T-helper 9 cell (primary cell): ENCODE data around the gene PTPRE.
"Not testable (repeated sequence)": the region's sequence is repeated elsewhere in the genome, so short reads cannot be mapped to it uniquely, and the experiment has no call there.

Source experiments
- DNase-seq: peaks from one replicate; pipeline ENCODE4 v3.0.0-alpha.2; 2020

PTPRE gene

GRCh38 chr10:128081720-128082119 is 174.8 kb downstream of the PTPRE start:
- no peak for DNase-seq

- no peak for DNase-seq
Measured at GRCh38 chr10:128083191-128083895, 176.4 kb downstream of the PTPRE start.

DNA sequence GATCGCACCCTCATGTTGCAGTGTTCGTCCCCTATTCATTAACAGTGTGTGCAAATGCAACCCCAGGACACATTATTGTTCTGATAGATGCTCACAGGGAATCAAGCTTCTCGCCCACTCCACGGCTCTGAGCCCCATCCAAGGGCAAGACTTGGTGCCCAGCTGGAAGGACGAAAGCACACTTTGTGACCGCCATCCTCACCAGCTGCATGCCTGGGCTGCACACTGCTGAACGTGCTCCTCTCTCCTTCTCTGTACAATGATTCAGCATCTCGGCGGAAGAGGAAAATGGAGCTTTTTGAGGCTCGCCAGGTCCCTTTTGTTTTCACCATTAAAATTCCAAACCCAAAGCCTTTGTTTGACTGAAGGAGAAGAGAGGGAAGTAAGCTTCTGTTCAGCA is 177.5 kb downstream of the PTPRE start:
- DNase-seq: no peak

GRCh38 chr10:128084991-128085390 is 178.1 kb downstream of the PTPRE start:
- no peak for DNase-seq

DNA sequence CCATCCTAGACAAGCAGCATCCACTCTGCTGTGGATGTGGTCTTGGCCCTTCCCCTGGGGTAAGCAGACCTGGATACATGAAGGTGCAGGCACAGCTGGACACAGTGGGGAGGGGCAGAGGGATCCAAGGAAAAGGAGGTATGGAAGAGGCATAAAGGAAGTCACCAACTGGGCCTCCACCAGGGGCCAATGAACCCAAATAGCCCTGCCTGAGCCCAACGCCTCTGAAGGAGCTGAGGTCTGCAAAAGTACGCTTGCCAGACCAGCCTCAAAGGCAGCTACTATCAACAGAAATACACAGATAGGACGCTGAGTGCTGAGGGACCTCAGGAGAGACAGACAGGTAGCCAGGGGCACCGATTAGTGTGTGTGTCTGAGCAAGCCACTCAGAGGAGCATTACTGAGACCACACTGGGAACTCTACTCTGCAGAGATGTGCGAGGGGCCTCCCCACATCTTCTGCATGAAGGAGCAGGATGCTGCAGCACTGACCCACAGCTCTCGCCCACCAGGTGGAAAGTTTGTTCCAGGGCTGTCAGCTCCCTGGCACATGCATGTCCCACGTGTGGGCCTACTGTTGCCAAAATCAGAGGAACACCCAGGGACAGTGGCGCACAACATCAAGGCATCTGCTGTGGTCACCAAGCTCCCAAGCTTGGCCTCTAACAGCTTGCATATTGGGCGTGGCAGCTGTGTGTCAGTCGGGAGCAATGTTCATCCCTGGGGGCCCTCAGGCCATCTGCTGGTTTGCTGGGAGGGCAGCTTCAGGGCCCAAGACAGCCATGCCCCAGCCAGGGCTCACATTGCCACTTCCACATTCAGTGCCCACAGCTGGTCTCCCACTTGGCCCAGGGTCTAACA is 179.3 kb downstream of the PTPRE start:
- no peak for DNase-seq

DNA sequence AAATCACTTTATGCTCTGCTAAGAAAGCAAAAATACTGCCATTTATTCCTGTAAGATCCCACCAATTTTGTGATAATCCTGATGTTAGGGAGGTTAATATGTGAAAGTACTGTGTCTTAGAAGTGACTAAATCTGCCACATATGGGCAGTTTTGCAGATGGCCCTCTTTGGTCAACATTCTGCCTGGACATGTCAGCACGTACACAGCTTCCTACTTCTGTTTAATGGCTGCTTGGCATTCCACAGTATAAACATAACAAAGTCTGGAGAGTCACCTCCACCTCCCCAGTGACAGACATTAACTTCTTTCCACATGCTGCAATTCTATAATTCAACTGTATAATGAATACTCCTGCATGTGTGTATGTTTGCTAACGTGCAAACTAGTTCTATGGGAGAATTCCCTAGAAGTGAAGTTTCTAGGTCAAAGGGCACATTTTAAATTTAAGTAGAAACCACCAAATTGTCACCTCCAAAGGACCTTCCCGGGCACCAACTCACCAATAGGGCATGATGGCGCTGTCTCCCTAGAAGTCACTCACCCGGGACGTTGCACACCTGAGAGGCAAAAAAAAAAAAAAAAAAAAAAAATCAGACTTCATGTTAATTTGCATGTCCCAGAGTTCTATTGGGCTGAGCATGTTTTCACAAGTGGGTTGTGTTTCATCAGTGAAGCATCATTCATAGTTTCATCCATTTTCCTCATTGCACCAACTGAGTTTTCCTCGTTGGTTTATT is 180.4 kb downstream of the PTPRE start:
- DNase-seq: no peak

GRCh38 chr10:128087884-128088709 is 181.2 kb downstream of the PTPRE start:
- no peak for DNase-seq

DNA sequence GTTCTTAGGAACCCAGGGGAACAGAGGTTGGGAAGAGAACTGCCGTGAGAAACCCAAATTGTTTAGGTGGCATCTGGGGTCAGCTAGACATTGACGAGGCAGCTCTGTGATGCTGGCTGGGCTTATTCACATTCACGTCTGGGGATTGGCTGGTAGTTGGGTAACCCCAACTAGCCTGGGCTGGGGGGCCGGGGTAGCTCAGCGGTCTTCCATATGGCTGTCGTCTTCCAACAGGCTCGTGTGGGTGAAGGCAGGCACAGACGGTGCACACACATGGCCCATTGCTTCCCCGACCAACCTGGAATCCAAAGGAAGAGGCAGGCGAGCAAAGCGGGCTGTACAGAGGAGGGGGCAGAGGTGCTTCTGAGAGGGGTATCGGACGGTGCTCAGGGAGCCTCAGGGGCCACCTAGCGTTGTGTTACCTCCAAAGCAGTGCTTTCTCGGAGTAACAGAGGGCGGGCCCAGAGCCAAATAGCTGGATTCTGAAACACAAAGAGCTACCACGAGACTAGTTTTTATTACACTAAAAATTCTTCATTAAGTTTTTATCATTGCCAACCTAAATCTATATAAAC is 184.8 kb downstream of the PTPRE start:
- no peak for DNase-seq

DNA sequence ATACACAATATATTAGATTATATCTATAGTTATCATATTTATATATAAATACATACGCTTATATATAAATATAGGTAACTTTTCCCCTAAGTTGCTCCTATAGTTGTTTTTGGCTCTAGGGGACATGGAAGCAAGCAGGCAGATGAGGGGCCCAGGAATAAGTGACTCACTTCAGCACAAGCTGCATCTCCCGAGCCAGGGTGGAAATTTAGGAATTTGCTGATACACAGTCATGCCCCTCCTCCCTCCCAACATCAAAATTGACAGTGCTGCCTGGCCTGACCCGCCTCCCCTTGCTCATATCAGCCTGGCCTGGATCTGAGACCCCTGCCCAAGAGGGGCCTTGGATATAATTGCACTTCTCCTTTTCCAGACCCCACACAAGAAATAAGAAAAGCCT is 185.6 kb downstream of the PTPRE start:
- DNase-seq: no peak

DNA sequence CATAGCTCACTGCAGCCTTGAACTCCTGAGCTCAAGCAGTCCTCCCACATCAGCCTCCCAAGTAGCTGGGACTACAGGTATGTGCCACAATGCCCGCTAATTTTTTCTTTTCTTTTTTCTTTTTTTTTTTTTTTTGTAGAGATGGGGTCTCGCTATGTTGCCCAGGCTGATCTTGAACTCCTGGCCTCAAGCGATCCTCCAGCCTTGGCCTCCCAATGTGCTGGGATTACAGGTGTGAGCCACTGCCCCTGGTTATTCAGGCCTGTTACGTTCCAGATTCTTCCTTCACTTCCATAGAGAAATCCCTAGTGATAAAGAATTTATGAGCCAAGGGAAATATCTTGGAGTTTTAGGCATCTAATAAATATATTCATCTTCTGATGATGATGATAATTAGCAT is 187.7 kb downstream of the PTPRE start:
- DNase-seq: not testable (repeated sequence)

DNA sequence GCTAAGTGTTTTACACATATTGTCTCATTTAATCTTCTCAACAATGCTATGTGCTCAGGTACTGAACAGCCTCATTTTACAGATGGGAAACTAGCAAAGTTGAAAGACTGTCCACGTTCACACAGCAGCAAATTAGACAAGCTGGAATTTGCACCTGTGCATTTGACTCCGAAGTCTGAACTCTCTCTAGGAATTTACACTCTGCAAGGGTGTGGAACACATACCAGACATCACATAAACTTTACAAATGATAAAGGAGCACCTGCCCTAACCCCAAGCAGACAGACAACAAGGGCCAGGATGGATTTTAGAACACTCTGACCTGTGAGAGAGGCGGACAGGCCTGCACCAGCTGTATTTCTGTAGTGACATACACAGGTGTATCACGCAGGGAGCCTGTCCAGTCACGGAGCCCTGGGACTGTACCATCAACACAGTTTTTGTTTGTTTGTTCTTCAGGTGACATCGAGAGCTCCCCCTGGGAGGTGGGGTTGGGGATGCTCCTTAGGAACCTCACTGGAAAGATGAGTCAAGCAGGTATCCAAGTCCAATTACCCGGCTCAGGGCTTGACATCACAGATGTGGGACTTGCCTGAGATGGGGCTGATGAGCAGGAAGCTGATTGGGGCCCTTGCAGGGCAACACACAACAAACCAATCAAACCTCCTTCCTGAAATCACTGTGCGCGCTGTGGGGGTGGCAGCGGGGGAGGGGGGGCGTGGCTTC is 188.3 kb downstream of the PTPRE start:
- DNase-seq: no peak

GRCh38 chr10:128095753-128096469 is 189.0 kb downstream of the PTPRE start:
- no peak for DNase-seq

DNA sequence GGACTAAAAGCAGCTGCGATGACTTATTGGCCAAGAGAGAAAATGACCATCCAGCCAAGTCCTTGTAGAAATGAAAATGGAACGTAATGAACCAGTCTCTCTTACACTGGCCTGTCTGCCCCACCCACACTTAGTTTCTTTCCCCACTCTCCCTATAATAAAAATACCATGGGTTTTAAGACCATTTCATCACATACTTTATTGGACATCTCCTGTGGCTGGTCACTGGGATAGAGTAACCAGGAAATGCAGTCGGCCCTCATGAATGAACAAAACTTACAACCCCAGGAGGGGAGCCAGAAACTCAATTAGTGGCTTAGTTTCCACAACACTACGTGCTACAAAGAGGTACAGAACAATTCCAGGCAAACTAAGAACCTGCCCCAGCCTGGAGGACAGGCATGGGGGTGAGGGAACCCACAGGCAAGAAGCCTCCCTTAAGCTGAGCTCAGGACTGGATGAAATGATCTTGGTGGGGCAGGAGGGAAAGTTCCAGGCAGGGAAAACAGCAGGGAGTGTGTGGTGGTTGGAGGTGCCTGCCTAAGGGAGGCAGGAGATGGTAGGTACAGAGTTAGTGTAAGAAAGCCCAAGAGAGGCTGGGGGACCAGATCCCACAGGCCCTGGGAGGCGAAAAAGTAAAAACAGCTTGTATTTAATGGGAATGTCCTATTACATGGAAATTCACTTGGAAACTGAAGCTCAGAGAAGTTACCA is 189.7 kb downstream of the PTPRE start:
- no peak for DNase-seq

DNA sequence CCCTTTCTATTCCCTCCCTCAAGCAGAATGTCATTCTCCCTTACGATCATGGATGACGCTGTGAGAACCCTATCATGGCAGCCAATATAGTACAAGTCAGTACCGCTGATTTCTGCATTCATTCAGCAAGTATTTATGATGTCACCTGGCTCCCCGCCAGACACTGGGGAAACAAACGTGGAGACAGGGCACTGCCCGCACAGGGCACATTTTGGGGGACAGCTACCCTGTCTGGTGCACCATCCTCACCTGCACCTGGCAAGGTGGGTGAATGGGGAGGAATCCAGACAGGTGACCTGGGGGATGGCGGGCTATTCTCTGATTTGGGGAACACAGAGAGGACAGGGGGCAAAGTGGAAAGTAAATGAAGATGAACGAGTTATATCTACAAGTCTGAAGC is 190.9 kb downstream of the PTPRE start:
- DNase-seq: no peak

DNA sequence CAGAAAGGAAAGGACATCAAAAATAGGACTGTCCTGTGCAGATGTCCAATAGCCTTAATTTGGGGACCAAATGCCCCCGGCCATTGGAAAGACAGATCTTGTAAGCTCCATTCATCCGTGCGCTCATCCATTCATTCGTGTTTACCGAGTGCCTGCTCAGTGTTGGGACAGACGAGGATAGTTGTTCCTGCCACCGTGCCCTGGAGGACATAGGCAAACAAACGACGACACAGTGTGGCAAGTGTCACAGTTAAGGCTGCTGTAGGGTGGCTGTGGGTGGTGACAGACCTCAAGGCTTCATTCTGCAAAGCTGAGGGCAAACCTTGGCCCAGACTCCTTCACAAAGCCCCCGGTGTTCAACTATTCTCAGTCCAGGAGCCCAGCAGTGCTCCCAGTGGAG is 191.7 kb downstream of the PTPRE start:
- DNase-seq: no peak

DNA sequence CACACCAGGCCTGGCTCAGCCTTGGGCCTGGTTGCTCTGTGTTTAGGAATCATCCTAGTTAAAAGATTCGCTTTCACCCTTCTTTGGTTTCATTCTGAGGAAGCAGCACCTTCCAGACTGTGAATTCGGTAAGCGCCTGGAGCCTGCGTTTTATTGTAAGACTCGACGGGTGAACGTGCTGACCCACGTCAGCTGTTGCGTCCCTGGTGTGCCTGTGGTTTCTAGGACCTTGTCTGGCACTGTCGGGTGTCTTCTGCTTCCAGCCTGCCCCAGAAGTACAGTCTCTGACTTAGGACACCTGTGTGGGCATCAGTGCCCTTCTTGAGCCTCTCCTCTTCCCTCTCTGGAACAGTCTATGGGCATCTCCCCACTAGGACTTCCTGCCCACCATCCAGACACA is 193.0 kb downstream of the PTPRE start:
- DNase-seq: no peak

DNA sequence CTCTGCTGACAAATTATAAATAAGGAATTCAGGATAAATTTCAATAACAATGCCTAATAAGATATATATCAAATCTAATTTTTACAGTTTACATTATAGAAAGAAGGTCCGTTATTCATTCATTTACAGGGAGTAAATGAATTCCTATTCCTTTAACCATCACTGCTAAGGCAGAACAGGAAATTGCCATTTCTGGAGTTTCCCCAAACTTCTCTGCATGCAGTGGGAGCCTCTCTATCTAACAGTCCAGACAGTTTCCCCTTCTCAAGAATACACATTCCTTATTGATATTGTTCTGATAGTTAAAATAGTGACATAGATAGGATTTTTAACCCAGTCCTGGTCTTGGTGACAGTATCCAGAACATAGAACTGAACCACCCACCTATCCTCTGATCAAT is 195.0 kb downstream of the PTPRE start:
- DNase-seq: no peak

DNA sequence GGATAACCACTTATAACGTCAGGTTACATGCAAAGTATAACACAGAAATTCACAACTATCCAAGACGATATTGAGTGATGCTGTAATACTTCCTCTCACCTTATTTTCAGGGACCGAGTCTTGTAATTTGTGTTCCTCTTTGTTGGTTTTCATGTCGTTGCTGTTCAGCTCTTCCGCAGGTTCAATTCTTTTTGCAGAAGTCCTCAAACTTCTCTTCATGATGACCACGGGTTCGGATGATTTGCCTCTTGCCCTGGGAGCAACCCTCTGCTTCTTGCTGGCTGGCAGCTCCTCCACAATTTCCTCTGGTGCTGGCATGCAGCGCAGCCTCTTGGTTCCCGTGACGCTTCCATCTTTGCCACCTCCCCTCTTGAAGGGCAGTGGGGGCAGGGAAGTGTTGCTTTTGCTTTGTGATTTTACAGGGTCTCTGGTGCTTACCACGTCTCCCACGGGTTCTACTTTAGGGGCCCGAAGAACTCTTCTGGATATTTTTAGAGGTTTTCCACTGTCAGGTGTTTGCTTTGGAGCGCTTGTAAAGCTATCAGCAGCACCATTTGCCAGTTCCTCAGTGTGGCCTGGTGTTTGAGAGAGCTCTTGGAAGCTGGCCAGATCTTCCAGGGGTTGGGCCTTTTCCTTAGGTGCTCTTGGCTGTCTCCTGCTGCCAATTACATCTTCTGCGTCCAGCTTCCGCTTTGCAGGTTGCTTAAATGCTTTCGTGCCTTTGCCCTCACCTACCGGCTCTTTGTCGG is 195.8 kb downstream of the PTPRE start:
- no peak for DNase-seq

GRCh38 chr10:128103229-128103714 is 196.4 kb downstream of the PTPRE start:
- DNase-seq: no peak
